Measurements from ENCODE around the gene SEMA4D.

The SEMA4D gene

DNA sequence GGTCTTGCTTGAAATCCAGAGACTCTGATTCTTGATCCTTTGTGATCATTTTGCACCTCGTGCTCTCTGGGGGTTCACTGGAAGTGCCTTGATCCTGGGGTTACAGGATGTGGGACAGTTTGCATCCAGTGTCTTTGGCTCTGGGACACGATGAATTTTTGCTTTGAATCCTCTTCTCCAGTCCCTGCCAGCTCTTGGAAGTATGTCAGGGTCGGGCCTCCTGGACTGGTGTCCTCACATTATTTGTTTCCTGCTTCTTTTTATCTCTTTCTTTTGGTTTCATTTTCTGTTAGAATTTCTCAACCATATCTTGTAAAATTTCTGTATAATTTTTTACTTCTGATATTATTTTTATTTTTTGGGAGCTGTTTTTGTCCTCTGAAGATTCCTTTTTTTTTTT, 145.5 kb downstream of the SEMA4D start:
- Mint-ChIP-seq H3K27me3 (ENCODE audit: low read depth) (no peaks in the 10 kb centered on the region), H3K27ac (no peak overlapping the region), H3K9me3 (no peaks in the 10 kb centered on the region), H3K4me3 (no peak overlapping the region), H3K36me3 (ENCODE audit: low read depth) (peaks cover 93% of the 10 kb centered on the region), H3K4me1 (no peaks in the 10 kb centered on the region)
- TF ChIP-seq, protein P1, sequence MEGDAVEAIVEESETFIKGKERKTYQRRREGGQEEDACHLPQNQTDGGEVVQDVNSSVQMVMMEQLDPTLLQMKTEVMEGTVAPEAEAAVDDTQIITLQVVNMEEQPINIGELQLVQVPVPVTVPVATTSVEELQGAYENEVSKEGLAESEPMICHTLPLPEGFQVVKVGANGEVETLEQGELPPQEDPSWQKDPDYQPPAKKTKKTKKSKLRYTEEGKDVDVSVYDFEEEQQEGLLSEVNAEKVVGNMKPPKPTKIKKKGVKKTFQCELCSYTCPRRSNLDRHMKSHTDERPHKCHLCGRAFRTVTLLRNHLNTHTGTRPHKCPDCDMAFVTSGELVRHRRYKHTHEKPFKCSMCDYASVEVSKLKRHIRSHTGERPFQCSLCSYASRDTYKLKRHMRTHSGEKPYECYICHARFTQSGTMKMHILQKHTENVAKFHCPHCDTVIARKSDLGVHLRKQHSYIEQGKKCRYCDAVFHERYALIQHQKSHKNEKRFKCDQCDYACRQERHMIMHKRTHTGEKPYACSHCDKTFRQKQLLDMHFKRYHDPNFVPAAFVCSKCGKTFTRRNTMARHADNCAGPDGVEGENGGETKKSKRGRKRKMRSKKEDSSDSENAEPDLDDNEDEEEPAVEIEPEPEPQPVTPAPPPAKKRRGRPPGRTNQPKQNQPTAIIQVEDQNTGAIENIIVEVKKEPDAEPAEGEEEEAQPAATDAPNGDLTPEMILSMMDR (IDR thresholded peaks at IDR 0.05; ENCODE audit: unreplicated experiment in 3 of 3) = no peak

DNA sequence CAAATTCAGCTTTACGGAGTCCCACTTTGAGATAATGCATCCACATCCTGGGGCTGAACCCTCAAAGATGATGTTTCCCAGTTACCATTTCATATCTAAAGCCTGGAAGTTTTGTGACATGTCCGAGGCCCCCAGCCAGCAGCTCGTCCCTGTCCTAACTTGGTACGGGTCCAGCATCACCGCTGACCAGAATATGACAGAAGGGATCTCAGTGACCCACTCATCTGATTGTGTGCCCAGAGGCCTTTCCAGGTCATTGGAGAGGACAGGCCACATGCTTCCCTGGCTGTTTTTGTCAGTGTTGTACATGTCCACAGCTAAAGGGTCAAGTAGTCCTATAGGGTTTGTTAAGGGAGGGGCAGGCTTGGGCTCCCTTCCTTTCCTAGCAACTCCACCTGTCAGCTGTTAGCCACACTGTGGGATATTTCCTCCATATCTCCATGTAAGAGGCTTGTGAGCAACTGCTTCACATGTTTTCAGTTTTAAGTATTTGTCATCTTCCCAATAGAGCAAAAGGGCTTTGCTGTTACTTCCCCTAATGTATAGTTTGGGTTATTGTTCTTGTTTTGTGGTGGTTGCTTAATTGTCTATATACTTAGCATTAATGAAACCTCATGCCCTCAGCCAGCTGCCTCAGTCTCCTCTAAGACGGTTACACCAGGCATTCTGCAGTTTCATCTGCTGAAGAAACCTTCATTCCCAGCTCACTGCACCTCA, 146.2 kb downstream of the SEMA4D start:
- Mint-ChIP-seq H3K4me1 (no peaks in the 10 kb centered on the region), H3K27ac (no peak overlapping the region), H3K9me3 (no peaks in the 10 kb centered on the region), H3K27me3 (ENCODE audit: low read depth) (no peaks in the 10 kb centered on the region), H3K36me3 (ENCODE audit: low read depth) (peaks cover 93% of the 10 kb centered on the region), H3K4me3 (no peak overlapping the region)
- TF ChIP-seq, protein P1 (IDR thresholded peaks at IDR 0.05; ENCODE audit: unreplicated experiment in 3 of 3) = no peak

DNA sequence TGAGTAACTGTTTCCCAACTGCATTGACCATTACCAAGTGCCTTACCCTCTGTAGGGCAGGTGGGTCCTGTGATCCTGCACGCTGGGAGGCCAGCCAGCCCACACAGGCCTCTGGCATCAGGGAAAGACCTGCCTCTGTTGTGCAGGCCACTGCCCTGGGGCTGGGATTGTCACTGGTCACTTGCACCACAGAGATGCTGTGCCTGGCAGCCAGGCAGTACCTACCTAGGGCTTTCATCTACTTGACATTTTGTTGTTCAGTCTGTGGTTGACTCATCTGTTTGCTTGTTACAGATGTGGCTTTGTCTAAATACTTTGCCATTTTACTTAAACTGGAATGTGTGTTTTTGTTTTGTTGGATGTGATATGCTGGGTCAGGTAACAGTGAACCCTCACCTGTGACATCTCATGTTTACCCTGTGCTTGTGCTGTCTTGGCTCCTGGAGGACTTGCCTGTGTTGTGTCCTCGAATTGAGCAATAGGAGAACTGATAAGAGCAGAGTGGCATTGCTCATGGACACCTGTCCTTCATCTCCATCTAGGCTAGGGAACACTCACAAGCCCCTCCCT, 146.8 kb downstream of the SEMA4D start:
- Mint-ChIP-seq H3K4me1 (no peaks in the 10 kb centered on the region), H3K9me3 (no peaks in the 10 kb centered on the region), H3K4me3 (no peak overlapping the region), H3K36me3 (ENCODE audit: low read depth) (peaks cover 93% of the 10 kb centered on the region), H3K27ac (no peak overlapping the region), H3K27me3 (ENCODE audit: low read depth) (no peaks in the 10 kb centered on the region)
- TF ChIP-seq, protein P1 (IDR thresholded peaks at IDR 0.05; ENCODE audit: unreplicated experiment in 3 of 3) = no peak

DNA sequence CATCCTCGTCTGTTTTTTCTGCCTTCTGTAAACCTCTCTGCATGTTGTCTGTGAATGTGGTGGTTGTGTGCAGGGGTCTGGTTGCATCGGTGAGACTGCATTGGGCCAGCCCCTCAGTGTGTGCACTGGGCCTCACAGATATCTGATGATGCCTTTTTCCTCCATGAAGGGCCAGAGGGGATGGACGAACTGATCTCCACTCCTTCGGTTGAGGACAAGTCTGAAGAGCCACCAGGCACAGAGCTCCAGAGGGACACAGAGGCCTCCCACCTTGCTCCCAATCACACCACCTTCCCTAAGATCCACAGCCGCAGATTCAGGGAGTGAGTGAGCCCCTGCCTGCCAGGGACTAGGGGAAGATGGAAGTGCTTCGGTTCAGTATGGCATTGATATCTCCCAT, 148.3 kb downstream of the SEMA4D start:
- no peak overlapping the region for H3K4me3 Mint-ChIP-seq

DNA sequence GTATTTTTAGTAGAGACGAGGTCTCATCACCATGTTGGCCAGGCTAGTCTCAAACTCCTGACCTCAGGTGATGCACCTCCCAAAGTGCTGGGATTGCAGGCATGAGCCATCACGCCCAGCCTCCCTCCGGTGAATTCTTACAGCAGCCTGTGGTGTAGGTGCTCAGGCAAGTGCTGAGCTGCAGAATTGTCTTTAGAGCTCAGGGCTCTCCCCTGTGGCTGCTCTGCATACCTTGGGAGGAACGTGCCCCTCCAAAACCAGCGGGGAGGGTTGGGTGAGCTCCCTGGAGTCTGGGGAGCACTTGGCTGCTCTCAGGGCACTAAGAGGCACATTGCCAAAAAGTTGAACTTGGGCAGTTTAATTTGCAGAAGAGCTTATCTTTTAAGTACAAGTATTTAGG, 150.3 kb downstream of the SEMA4D start:
- Mint-ChIP-seq H3K4me1 (no peaks in the 10 kb centered on the region), H3K27me3 (ENCODE audit: low read depth) (no peaks in the 10 kb centered on the region), H3K36me3 (ENCODE audit: low read depth) (peaks cover 96% of the 10 kb centered on the region), H3K27ac (no peak overlapping the region), H3K4me3 (no peak overlapping the region), H3K9me3 (no peaks in the 10 kb centered on the region)
- TF ChIP-seq, protein P1 (IDR thresholded peaks at IDR 0.05; ENCODE audit: unreplicated experiment in 3 of 3) = no peak

More for the DNA sequence above, 148.3 kb downstream of the SEMA4D start:
- H3K27ac Mint-ChIP-seq = no peak overlapping the region
- peaks cover 93% of the 10 kb centered on the region for H3K36me3 Mint-ChIP-seq (ENCODE audit: low read depth)
- no peaks in the 10 kb centered on the region for H3K9me3 Mint-ChIP-seq
- TF ChIP-seq, protein P1 (IDR thresholded peaks at IDR 0.05; ENCODE audit: unreplicated experiment in 3 of 3) = no peak
- H3K27me3 Mint-ChIP-seq (ENCODE audit: low read depth) = no peaks in the 10 kb centered on the region
- H3K4me1 Mint-ChIP-seq = no peaks in the 10 kb centered on the region

DNA sequence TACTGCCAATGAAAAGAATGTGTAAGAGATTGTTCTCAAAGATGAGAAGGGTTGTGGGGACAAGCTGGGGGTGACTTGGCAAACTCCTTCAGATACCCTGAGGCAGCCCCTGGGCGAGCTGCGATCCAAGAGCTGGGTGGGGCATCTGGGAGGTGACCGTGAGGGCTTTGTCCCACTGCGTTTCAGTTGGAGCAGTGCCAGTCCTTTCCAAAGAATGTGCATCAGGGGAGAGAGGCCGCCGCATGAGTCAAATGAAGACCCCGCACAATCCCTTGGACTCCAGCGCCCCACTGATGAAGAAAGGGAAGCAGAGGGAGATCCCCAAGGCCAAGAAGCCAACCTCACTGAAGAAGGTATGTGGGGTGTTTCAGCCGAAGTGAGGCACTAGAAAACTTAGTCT, 151.2 kb downstream of the SEMA4D start:
- H3K4me1 Mint-ChIP-seq = no peaks in the 10 kb centered on the region
- no peaks in the 10 kb centered on the region for H3K27me3 Mint-ChIP-seq (ENCODE audit: low read depth)

More for the DNA sequence above, 151.2 kb downstream of the SEMA4D start:
- H3K9me3 Mint-ChIP-seq = no peaks in the 10 kb centered on the region
- H3K4me3 Mint-ChIP-seq = no peak overlapping the region
- TF ChIP-seq, protein P1 (IDR thresholded peaks at IDR 0.05; ENCODE audit: unreplicated experiment in 3 of 3) = no peak
- H3K27ac Mint-ChIP-seq = no peak overlapping the region
- peaks cover 96% of the 10 kb centered on the region for H3K36me3 Mint-ChIP-seq (ENCODE audit: low read depth)
